ENCODE results near the gene SORCS1. TPM values are rescaled to one million over a fixed set of nuclear protein-coding genes. Genes with fewer than 3 reads are reported as not detected.
A peak's percentile ranks its signal among the peaks of the same experiment; 100 is the strongest.

SORCS1 gene
- total RNA-seq, 1 donor from 2014 or later = 0.23 TPM

- no peak overlapping the region for H3K4me3 ChIP-seq
- H3K27ac ChIP-seq = no peak overlapping the region
- no peak for TF ChIP-seq CTCF (IDR thresholded peaks at IDR 0.05)
- intact Hi-C loops (cut with DNase I) = no loop called here
- no peaks in the 10 kb centered on the region for H3K27me3 ChIP-seq
- DNase-seq = no peak
- no peaks in the 10 kb centered on the region for H3K4me1 ChIP-seq
- H3K9me3 ChIP-seq = no peaks in the 10 kb centered on the region
- ATAC-seq = peak; percentile 40
- H3K36me3 ChIP-seq = no peaks in the 10 kb centered on the region
These were observed 456.8 kb downstream of the SORCS1 start for GRCh38 chr10:106707657-106708056.

GRCh38 chr10:106706127-106706526, 458.4 kb downstream of the SORCS1 start:
- Histone ChIP-seq H3K4me1 (no peaks in the 10 kb centered on the region), H3K27me3 (no peaks in the 10 kb centered on the region), H3K36me3 (no peaks in the 10 kb centered on the region), H3K27ac (no peak overlapping the region), H3K9me3 (no peaks in the 10 kb centered on the region), H3K4me3 (no peak overlapping the region)
- intact Hi-C loops (cut with DNase I) = no loop called here
- DNase-seq (no peak), ATAC-seq (no peak)
- no peak for TF ChIP-seq CTCF (IDR thresholded peaks at IDR 0.05)

- H3K27ac ChIP-seq = no peak overlapping the region
- H3K4me3 ChIP-seq = no peak overlapping the region
- intact Hi-C loops (cut with DNase I) = no loop called here
- peak; percentile 74 for TF ChIP-seq CTCF (IDR thresholded peaks at IDR 0.05)
- no peaks in the 10 kb centered on the region for H3K4me1 ChIP-seq
- DNase-seq (no peak), ATAC-seq (peak; percentile 74)
- H3K27me3 ChIP-seq = no peaks in the 10 kb centered on the region
- H3K9me3 ChIP-seq = no peaks in the 10 kb centered on the region
- no peaks in the 10 kb centered on the region for H3K36me3 ChIP-seq
These were observed 458.8 kb downstream of the SORCS1 start for GRCh38 chr10:106705681-106706100.

- DNase-seq = no peak
- no peaks in the 10 kb centered on the region for H3K4me1 ChIP-seq
These were observed 468.3 kb downstream of the SORCS1 start for GRCh38 chr10:106696239-106696638.

GRCh38 chr10:106694696-106695095, 469.8 kb downstream of the SORCS1 start:
- intact Hi-C loops (cut with DNase I) = no loop called here
- Histone ChIP-seq H3K9me3 (no peaks in the 10 kb centered on the region), H3K4me1 (no peaks in the 10 kb centered on the region), H3K27me3 (no peaks in the 10 kb centered on the region), H3K4me3 (no peak overlapping the region), H3K36me3 (no peaks in the 10 kb centered on the region), H3K27ac (no peak overlapping the region)
- ATAC-seq (no peak), DNase-seq (no peak)
- TF ChIP-seq CTCF (IDR thresholded peaks at IDR 0.05) = no peak

More at GRCh38 chr10:106696239-106696638, 468.3 kb downstream of the SORCS1 start:
- Histone ChIP-seq H3K4me3 (no peak overlapping the region), H3K27me3 (no peaks in the 10 kb centered on the region), H3K36me3 (no peaks in the 10 kb centered on the region), H3K9me3 (no peaks in the 10 kb centered on the region), H3K27ac (no peak overlapping the region)
- intact Hi-C loops (cut with DNase I) = no loop called here
- ATAC-seq = no peak
- no peak for TF ChIP-seq CTCF (IDR thresholded peaks at IDR 0.05)

GRCh38 chr10:106682175-106682574, 482.3 kb downstream of the SORCS1 start:
- Histone ChIP-seq H3K27me3 (no peaks in the 10 kb centered on the region), H3K4me3 (no peak overlapping the region), H3K27ac (no peak overlapping the region), H3K36me3 (no peaks in the 10 kb centered on the region), H3K9me3 (no peaks in the 10 kb centered on the region), H3K4me1 (no peaks in the 10 kb centered on the region)
- ATAC-seq = no peak
- intact Hi-C loops (cut with DNase I) = no loop called here
- TF ChIP-seq CTCF (IDR thresholded peaks at IDR 0.05) = no peak
- DNase-seq = no peak
